WERI-Rb-1 (cell line): ENCODE measurements around the gene CDH24.

Experiments used
- DNase-seq: peaks from one replicate; pipeline ENCODE4 v3.0.0-alpha.2; 2020
- H3K27ac ChIP-seq: fragments of 250-450 bp; sonication (Bioruptor Pico); 2 replicates; pipeline ENCODE4 v1.5.1; 2020; ENCODE audit warnings: mild to moderate bottlenecking, moderate library complexity
- H3K27me3 ChIP-seq: fragments of 250-450 bp; sonication (Bioruptor Pico); 2 replicates; pipeline ENCODE4 v1.5.1; 2021; ENCODE audit warnings: mild to moderate bottlenecking, low read depth, moderate library complexity; ENCODE audit not compliant: insufficient read depth, severe bottlenecking
- H3K36me3 ChIP-seq: fragments of 250-450 bp; sonication (Bioruptor Pico); 2 replicates; pipeline ENCODE4 v1.5.1; 2020; ENCODE audit warnings: mild to moderate bottlenecking, moderate library complexity
- H3K4me3 ChIP-seq: 2 replicates; pipeline ENCODE4 v1.5.1; 2011; ENCODE audit warnings: low read depth, mild to moderate bottlenecking, control low read depth, low read length
- H3K9me3 ChIP-seq: fragments of 250-450 bp; sonication (Bioruptor Pico); 2 replicates; pipeline ENCODE4 v1.5.1; 2021; ENCODE audit warnings: mild to moderate bottlenecking, moderate library complexity; ENCODE audit not compliant: severe bottlenecking
- CTCF ChIP-seq: IDR thresholded peaks from 2 replicates; pipeline ENCODE4 v1.5.1; 2011; ENCODE audit warnings: low read depth, mild to moderate bottlenecking, control low read depth, inconsistent platforms, low read length

The CDH24 gene

DNA sequence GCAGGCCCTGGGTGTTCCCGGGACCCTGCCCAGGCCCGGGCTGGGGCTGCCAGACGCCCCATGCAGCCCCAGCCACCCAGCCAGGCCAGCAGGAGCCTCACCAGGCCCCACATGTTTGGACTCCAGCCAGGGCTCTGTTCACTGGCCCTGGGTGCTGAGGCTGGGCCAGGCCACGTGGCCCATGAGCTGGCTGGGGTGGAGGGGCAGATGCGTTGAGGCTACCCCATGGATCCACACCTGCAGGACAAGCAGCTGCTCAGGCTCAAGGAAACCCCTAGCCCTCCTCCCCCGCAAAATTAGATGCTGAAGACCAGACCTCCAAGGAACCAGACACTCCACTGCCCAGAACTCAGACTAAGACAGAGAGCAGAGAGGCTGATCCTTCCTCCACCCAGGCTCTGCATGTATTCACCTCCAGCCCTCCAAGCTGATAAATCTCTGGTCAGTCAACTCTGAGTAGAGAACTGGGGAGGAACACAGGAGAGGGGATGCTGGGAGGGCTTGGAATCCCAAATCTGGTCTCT, 1.6 kb downstream of the CDH24 start:
- TF ChIP-seq CTCF: no peak
- H3K4me3 ChIP-seq: no peak overlapping the region

GRCh38 chr14:23055147-23055550, 2.2 kb downstream of the CDH24 start:
- H3K36me3 ChIP-seq: peaks cover 26% of the 10 kb centered on the region
- H3K9me3 ChIP-seq: no peaks in the 10 kb centered on the region
- no peak overlapping the region for H3K27ac ChIP-seq
- no peak for DNase-seq
- TF ChIP-seq CTCF: no peak
- H3K4me3 ChIP-seq: no peak overlapping the region
- no peaks in the 10 kb centered on the region for H3K27me3 ChIP-seq

More for the DNA sequence above, 1.6 kb downstream of the CDH24 start:
- Histone ChIP-seq H3K27ac (peak overlapping the region; percentile 5; the same call in 1 of the 2 replicates), H3K27me3 (no peaks in the 10 kb centered on the region), H3K9me3 (no peaks in the 10 kb centered on the region), H3K36me3 (peaks cover 31% of the 10 kb centered on the region)
- DNase-seq: no peak

GRCh38 chr14:23054000-23054811, 3.1 kb downstream of the CDH24 start:
- Histone ChIP-seq H3K36me3 (peaks cover 29% of the 10 kb centered on the region), H3K27ac (no peak overlapping the region), H3K9me3 (no peaks in the 10 kb centered on the region), H3K4me3 (no peak overlapping the region), H3K27me3 (no peaks in the 10 kb centered on the region)
- TF ChIP-seq CTCF: peak; percentile 77
- peak; percentile 67 for DNase-seq

DNA sequence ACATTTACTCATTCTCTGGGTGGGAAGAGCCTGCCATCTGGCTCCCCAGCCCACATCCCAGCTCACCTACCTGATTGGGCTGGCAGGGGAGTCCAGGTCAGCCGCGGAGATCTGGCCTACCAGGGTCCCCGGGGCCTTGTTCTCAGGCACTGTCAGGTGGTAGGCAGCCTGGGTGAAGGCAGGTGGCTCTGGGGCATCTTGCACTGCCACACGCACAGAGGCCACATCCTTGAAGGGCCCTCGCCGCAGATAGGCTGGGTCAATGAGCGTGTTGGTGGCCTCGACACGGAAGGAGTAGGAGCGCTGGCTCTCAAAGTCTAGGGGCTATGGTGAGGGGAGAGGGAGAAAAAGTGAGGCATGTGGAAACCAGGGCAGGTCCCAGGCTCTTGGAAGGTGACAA, 3.9 kb downstream of the CDH24 start:
- H3K36me3 ChIP-seq: peaks cover 29% of the 10 kb centered on the region
- H3K27ac ChIP-seq: peak overlapping the region; percentile 55; the same call in 1 of the 2 replicates
- H3K27me3 ChIP-seq: no peaks in the 10 kb centered on the region
- no peak for TF ChIP-seq CTCF
- DNase-seq: no peak
- no peaks in the 10 kb centered on the region for H3K9me3 ChIP-seq
- H3K4me3 ChIP-seq: no peak overlapping the region

DNA sequence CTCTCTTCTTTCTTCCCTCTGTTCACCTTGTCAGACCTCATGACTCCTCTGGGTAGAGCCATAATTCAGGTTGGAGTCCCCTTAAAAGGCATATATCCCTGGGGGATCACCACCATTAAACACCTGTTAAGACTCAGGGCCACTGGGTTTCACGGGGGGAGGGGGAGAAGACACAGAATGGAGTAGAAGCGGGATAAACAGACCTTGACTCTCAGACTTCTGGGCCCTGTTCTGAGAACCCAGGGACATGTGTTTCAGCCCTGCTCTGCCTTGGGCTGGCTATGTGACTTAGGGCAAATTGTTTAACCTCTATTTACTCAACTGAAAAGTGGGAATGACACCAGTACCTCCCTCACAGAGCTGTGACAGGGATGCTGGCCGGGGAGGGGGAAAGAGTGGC, 4.6 kb downstream of the CDH24 start:
- Histone ChIP-seq H3K9me3 (no peaks in the 10 kb centered on the region), H3K27ac (peak overlapping the region; percentile 55), H3K27me3 (no peaks in the 10 kb centered on the region), H3K36me3 (peaks cover 31% of the 10 kb centered on the region), H3K4me3 (no peak overlapping the region)
- DNase-seq: peak; percentile 47
- TF ChIP-seq CTCF: no peak
